ENCODE results near the gene TNC. TPM values are rescaled to one million over a fixed set of nuclear protein-coding genes. Genes with fewer than 3 reads are reported as not detected.

The TNC gene
- total RNA-seq, 1 donor from 2014 or later: 52.9 TPM

GRCh38 chr9:115057559-115057958 is 60.4 kb downstream of the TNC start:
- Histone ChIP-seq H3K4me3 (no peak overlapping the region), H3K27ac (no peak overlapping the region), H3K9me3 (no peaks in the 10 kb centered on the region), H3K36me3 (no peaks in the 10 kb centered on the region), H3K27me3 (no peaks in the 10 kb centered on the region), H3K4me1 (no peaks in the 10 kb centered on the region)
- DNase-seq: no peak
- ATAC-seq: no peak
- intact Hi-C loops (cut with DNase I): no loop called here
- no peak for TF ChIP-seq CTCF (IDR thresholded peaks at IDR 0.05)

GRCh38 chr9:115050002-115050490 is 67.9 kb downstream of the TNC start:
- H3K4me1 ChIP-seq: no peaks in the 10 kb centered on the region
- H3K4me3 ChIP-seq: no peak overlapping the region
- H3K27me3 ChIP-seq: no peaks in the 10 kb centered on the region
- ATAC-seq (no peak), DNase-seq (no peak)
- H3K27ac ChIP-seq: no peak overlapping the region
- no peaks in the 10 kb centered on the region for H3K36me3 ChIP-seq
- H3K9me3 ChIP-seq: no peaks in the 10 kb centered on the region
- intact Hi-C loops (cut with DNase I): no loop called here
- TF ChIP-seq CTCF (IDR thresholded peaks at IDR 0.05): no peak

- Histone ChIP-seq H3K27me3 (no peaks in the 10 kb centered on the region), H3K9me3 (no peaks in the 10 kb centered on the region), H3K4me3 (no peak overlapping the region), H3K36me3 (no peaks in the 10 kb centered on the region), H3K27ac (no peak overlapping the region), H3K4me1 (no peaks in the 10 kb centered on the region)
- ATAC-seq (no peak), DNase-seq (no peak)
- intact Hi-C loops (cut with DNase I): no loop called here
- TF ChIP-seq CTCF (IDR thresholded peaks at IDR 0.05): no peak
Measured at GRCh38 chr9:115046824-115047223, 71.1 kb downstream of the TNC start.

GRCh38 chr9:115046199-115046598 is 71.8 kb downstream of the TNC start:
- Histone ChIP-seq H3K27me3 (no peaks in the 10 kb centered on the region), H3K4me3 (no peak overlapping the region), H3K9me3 (no peaks in the 10 kb centered on the region), H3K27ac (no peak overlapping the region), H3K36me3 (no peaks in the 10 kb centered on the region), H3K4me1 (no peaks in the 10 kb centered on the region)
- ATAC-seq (no peak), DNase-seq (no peak)
- intact Hi-C loops (cut with DNase I): no loop called here
- no peak for TF ChIP-seq CTCF (IDR thresholded peaks at IDR 0.05)

GRCh38 chr9:115043632-115044031 is 74.3 kb downstream of the TNC start:
- ATAC-seq: no peak
- H3K27ac ChIP-seq: no peak overlapping the region
- no peaks in the 10 kb centered on the region for H3K36me3 ChIP-seq
- no peak for TF ChIP-seq CTCF (IDR thresholded peaks at IDR 0.05)
- no peaks in the 10 kb centered on the region for H3K27me3 ChIP-seq
- no peak for DNase-seq
- no peak overlapping the region for H3K4me3 ChIP-seq
- H3K9me3 ChIP-seq: no peaks in the 10 kb centered on the region
- H3K4me1 ChIP-seq: no peaks in the 10 kb centered on the region
- intact Hi-C loops (cut with DNase I): no loop called here

All from upper lobe of right lung (tissue), 1 donor.